HG02840 (cell line): ENCODE data around the gene LRRFIP1.

Source experiments
- ATAC-seq: cut with Tn5 transposase; IDR thresholded peaks from one replicate; pipeline ENCODE4 v1.9.1; 2021; ENCODE audit warnings: mild to moderate bottlenecking, moderate library complexity, moderate number of reproducible peaks; ENCODE audit not compliant: unreplicated experiment, low FRiP score

The LRRFIP1 gene

GRCh38 chr2:237638176-237638575 lies 10.8 kb downstream of the LRRFIP1 start:
- no peak for ATAC-seq

GRCh38 chr2:237639052-237639835 lies 11.9 kb downstream of the LRRFIP1 start:
- no peak for ATAC-seq

GRCh38 chr2:237639836-237640220 lies 12.4 kb downstream of the LRRFIP1 start:
- ATAC-seq: no peak

GRCh38 chr2:237640493-237640998 lies 13.2 kb downstream of the LRRFIP1 start:
- ATAC-seq: no peak

GRCh38 chr2:237642038-237642734 lies 14.8 kb downstream of the LRRFIP1 start:
- ATAC-seq: no peak

- ATAC-seq: no peak
Observed at GRCh38 chr2:237643066-237643465, 15.7 kb downstream of the LRRFIP1 start.

- no peak for ATAC-seq
Observed at GRCh38 chr2:237643582-237644380, 16.4 kb downstream of the LRRFIP1 start.

GRCh38 chr2:237644381-237644703 lies 17.0 kb downstream of the LRRFIP1 start:
- no peak for ATAC-seq

- ATAC-seq: no peak
Observed at GRCh38 chr2:237645261-237645660, 17.9 kb downstream of the LRRFIP1 start.

GRCh38 chr2:237647176-237648015 lies 20.0 kb downstream of the LRRFIP1 start:
- ATAC-seq: no peak

GRCh38 chr2:237648016-237648381 lies 20.6 kb downstream of the LRRFIP1 start:
- ATAC-seq: no peak

GRCh38 chr2:237649541-237650454 lies 22.4 kb downstream of the LRRFIP1 start:
- no peak for ATAC-seq

GRCh38 chr2:237650455-237650850 lies 23.1 kb downstream of the LRRFIP1 start:
- no peak for ATAC-seq

GRCh38 chr2:237651761-237652160 lies 24.4 kb downstream of the LRRFIP1 start:
- ATAC-seq: no peak

- ATAC-seq: no peak
Observed at GRCh38 chr2:237652181-237652580, 24.8 kb downstream of the LRRFIP1 start.

GRCh38 chr2:237652854-237653253 lies 25.5 kb downstream of the LRRFIP1 start:
- ATAC-seq: no peak

- no peak for ATAC-seq
Observed at GRCh38 chr2:237653776-237654558, 26.6 kb downstream of the LRRFIP1 start.

GRCh38 chr2:237657063-237657462 lies 29.7 kb downstream of the LRRFIP1 start:
- ATAC-seq: no peak
